GM21529 (cell line): ENCODE measurements around the gene NPEPL1.

Experiments
- ATAC-seq: cut with Tn5 transposase; IDR thresholded peaks from one replicate; pipeline ENCODE4 v1.9.1; 2021; ENCODE audit not compliant: unreplicated experiment

The NPEPL1 gene

GRCh38 chr20:58700121-58700821, 7.7 kb downstream of the NPEPL1 start:
- ATAC-seq: no peak

- ATAC-seq: no peak
Measured at GRCh38 chr20:58700823-58701222, 8.2 kb downstream of the NPEPL1 start.

GRCh38 chr20:58701431-58702160, 9.0 kb downstream of the NPEPL1 start:
- no peak for ATAC-seq

GRCh38 chr20:58702161-58702510, 9.5 kb downstream of the NPEPL1 start:
- ATAC-seq: no peak

- no peak for ATAC-seq
Measured at GRCh38 chr20:58702859-58703648, 10.5 kb downstream of the NPEPL1 start.

GRCh38 chr20:58703765-58704371, 11.3 kb downstream of the NPEPL1 start:
- ATAC-seq: no peak

GRCh38 chr20:58705208-58705926, 12.8 kb downstream of the NPEPL1 start:
- no peak for ATAC-seq

- ATAC-seq: no peak
Measured at GRCh38 chr20:58706150-58706892, 13.7 kb downstream of the NPEPL1 start.

GRCh38 chr20:58706975-58707681, 14.5 kb downstream of the NPEPL1 start:
- no peak for ATAC-seq

GRCh38 chr20:58707770-58708169, 15.2 kb downstream of the NPEPL1 start:
- no peak for ATAC-seq

- no peak for ATAC-seq
Measured at GRCh38 chr20:58708246-58708931, 15.8 kb downstream of the NPEPL1 start.

- ATAC-seq: no peak
Measured at GRCh38 chr20:58709013-58709702, 16.6 kb downstream of the NPEPL1 start.

GRCh38 chr20:58709703-58710039, 17.1 kb downstream of the NPEPL1 start:
- no peak for ATAC-seq

- ATAC-seq: no peak
Measured at GRCh38 chr20:58710481-58711265, 18.1 kb downstream of the NPEPL1 start.

- no peak for ATAC-seq
Measured at GRCh38 chr20:58711266-58712051, 18.9 kb downstream of the NPEPL1 start.

- no peak for ATAC-seq
Measured at GRCh38 chr20:58712151-58712791, 19.7 kb downstream of the NPEPL1 start.
